Tongue (tissue), 2 donors: ENCODE data around the gene CFAP69. TPM values are rescaled to one million over a fixed set of nuclear protein-coding genes. Genes with fewer than 3 reads are reported as not detected.

ENCODE experiments used
- DNase-seq: peaks from one replicate; pipeline ENCODE4 v3.0.0-alpha.2; 2015
- total RNA-seq: library from RNA; depleted of rRNA; stranded (reverse); fragments of >200 nt; gene quantifications from one replicate; pipeline ENCODE4 v1.2.3, GENCODE V29; 2014

The CFAP69 gene, protein sequence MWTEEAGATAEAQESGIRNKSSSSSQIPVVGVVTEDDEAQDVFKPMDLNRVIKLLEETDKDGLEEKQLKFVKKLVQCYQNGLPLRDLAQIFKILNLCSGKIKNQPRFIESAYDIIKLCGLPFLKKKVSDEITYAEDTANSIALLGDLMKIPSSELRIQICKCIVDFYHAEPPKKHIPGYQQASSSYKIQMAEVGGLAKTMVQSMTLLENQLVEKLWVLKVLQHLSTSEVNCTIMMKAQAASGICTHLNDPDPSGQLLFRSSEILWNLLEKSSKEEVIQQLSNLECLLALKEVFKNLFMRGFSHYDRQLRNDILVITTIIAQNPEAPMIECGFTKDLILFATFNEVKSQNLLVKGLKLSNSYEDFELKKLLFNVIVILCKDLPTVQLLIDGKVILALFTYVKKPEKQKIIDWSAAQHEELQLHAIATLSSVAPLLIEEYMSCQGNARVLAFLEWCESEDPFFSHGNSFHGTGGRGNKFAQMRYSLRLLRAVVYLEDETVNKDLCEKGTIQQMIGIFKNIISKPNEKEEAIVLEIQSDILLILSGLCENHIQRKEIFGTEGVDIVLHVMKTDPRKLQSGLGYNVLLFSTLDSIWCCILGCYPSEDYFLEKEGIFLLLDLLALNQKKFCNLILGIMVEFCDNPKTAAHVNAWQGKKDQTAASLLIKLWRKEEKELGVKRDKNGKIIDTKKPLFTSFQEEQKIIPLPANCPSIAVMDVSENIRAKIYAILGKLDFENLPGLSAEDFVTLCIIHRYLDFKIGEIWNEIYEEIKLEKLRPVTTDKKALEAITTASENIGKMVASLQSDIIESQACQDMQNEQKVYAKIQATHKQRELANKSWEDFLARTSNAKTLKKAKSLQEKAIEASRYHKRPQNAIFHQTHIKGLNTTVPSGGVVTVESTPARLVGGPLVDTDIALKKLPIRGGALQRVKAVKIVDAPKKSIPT
- total RNA-seq: 8.0 TPM

DNA sequence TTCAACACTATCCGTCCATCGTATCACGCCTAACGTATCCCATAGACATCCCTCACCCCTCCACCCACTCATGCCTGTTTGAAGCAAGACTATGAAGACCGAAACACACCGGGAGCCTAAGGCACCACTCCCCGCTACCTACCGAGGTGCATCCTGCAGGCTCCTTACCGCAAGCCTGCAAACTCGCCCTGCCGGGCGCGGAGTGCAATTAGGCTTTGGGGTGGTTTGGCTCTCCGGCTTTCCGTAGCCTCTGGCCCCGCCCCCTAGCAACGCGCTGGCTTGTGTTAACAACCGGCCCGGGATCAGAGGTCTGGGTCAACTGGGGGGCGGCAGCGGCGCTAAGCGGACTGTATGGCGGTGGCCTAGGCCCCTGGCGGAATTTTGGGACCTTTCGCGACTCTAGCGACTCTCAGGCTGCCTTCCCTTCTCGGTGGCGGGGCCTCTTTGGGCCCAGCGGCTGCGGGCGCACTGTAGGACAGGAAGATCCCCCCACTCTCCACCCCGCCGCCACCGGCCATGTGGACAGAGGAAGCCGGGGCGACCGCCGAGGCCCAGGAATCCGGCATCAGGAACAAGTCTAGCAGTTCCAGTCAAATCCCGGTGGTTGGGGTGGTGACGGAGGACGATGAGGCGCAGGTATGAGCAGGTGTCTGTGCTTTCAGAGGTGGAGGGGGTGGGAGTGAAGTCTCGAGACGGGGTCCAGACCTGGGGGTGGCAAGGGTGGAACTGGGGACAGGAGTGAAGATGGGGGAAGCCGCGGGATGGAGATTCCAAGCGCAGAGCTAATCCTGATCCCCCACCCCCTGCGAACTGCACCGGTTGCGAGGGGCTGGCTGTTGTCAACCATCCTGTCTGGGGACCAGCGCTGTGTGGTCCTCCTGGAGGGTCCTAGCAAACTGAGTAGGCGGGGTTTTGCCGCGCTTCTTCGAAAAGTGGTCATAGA is at the start of gene CFAP69:
TSS of gene CFAP69 (plus strand) at position 266 of the 943 bp plus-strand sequence. CDS start at position 517, 251 bp downstream.
- DNase-seq: peak; percentile 95

DNA sequence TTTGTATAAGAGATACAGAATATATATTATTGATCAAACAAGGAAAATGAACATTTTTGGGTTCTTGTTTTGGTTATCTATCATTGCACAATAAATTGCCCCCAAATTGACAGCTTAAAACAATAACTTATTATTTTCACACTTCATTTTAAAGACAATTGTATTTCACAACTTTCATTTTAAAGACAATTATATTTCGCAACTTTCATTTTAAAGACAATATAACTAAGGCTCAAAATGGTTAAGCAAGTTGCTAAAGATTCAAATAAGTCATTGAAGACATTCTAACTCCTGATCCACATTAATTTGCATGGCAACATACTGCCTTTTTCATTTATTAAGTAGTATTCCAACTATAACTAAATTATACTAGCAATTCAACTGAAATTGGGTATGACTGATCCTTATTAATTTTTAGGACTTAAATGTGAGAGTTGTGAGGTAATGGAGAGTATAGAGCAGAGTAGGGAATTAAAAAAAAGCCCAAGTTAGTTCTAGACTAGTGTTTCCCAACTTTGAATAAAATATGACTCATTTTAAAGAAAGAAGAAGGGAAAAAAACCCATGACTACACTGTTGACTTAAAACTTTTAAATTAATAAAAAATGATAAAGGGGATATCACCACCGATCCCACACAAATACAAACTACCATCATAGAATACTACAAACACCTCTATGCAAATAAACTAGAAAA is 43.3 kb upstream of the CFAP69 start:
- no peak for DNase-seq

DNA sequence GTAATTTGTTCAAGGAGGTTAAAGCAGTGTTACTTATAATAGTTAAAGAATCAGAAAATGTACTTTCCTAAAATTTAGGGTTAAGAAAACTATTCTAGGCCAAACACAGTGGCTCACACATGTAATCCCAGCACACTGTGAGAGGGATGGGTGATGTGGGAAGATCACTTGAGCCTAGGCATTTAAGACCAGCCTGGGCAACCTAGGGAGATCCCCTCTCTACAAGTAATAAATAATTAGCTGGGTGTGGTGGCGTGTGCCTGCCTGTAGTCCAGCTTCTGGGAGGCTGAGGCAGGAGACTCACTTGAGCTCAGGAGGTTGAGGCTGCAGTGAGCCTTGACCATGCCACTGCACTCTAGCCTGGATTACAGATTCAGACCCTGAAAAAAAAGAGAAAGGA is 37.0 kb upstream of the CFAP69 start:
- DNase-seq: no peak

DNA sequence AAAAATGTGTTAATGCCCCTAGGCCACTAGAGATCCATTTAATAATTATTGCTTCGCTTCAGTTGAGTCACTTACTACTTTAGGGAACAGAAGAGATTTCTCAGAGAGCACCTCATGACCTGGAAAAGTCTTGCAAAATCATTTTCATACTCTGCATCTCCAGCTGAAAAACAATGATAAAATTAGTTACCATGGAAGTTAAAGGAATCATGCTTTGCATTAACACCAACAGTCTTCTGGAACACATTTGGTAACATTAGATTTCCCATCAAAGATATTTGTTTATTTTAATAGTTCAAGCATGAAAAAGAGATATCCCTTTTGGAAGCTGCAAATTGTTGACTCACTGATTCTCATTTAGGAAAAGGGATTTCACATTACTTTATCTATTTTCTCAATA is 35.2 kb upstream of the CFAP69 start:
- no peak for DNase-seq

DNA sequence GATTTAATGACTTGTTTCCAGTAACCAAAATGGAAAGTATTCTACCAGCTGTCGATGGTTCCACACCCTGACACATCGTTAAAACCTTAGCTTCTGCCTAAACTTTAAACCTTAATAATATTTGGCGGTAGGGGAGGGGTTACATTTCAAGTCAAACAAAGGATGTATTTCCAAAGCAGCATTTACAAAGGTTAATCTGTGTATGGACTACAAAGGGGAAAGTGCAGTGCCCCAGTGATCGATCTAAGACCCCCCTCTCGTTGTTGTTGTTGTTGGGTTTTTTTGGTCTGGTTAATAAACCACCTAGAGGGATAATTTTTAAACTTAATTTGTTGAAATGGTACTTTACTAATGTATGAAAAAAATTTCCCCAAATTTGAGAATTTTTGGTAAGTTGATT is 34.5 kb upstream of the CFAP69 start:
- no peak for DNase-seq

DNA sequence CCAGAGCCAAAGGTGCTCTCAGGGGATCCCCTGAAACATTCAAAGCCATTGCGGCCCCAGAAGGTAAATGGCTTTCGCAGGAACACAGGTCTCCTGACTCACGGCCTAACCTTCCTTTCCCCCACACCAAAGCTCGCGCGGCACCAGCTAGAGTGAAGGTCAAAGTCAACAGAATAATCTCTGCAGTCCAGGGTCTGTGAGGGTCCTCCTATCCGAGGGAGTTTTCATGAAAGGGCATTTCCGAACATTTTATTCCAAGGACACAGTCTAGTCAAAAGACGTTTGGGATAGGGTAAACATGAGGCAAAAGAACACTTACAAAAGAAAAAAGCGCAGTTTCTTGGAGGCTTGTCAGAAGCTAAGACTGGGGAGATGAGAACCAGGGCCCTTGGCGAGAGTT is 34.0 kb upstream of the CFAP69 start:
- DNase-seq: no peak

DNA sequence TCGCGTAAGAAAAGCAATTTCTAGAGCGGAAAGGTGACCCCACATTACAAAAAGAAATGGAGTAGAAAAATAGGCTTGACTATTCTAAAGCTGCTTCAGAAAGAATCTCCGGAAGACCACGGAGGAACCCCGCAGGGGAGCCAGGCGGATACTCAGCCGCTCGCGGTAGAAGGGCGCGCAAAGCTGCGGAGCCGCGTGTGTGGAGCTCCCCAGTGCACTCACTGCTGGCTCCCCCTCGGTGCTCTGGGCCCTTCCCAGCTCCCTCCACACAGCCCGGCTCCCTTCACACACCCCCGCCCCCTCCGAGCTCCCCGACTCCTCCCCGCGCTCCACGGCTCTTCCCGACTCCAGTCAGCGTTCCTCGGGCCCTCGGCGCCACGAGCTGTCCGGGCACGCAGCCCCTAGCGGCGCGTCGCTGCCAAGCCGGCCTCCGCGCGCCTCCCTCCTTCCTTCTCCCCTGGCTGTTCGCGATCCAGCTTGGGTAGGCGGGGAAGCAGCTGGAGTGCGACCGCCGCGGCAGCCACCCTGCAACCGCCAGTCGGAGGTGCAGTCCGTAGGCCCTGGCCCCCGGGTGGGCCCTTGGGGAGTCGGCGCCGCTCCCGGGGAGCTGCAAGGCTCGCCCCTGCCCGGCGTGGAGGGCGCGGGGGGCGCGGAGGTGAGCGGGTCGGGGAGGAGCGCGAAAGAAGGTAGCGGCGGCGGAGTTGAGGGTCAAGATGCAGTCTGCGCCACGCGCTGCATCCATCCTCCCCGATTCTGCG is 33.4 kb upstream of the CFAP69 start, which contains the start of gene STEAP2:
TSS of gene STEAP2 (plus strand) at position 350 of the 758 bp plus-strand sequence. CDS start 13,343 bp downstream, outside the sequence.
- peak; percentile 96 for DNase-seq

DNA sequence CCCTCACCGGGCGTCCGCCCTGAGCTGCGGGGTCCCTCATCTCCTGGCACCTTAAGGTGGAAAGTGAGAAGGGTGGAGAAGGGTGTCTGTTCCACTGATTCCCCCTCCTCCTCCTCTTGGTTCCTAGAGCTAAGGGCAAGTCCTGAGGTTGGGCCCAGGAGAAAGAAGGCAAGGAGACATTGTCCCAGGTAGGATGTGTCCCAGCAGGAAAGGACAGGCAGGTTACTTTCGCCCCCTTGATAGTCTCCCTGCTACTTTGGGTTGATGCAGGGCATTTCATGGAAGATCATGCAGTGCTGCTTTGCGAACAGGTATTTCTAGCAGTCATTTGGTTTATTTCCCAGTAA is 32.9 kb upstream of the CFAP69 start:
- no peak for DNase-seq

DNA sequence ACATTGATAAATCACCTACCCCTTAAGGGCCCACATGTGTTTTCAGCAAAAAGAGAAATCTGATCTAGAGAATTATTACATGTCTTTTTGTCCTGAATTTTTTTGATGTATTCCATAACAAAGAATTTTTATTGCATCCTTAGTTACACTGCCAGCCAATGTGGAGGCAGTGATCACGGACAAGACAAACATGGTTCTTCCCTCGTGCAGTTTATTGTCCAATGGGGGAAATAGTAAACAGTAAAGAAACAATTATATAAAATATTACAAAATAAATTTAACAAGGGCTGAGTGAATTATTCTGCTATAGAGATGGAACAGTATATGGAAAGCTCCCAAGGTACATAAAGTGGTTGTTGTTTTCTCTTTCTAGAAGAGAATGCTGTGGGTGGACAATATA is 31.5 kb upstream of the CFAP69 start:
- no peak for DNase-seq

DNA sequence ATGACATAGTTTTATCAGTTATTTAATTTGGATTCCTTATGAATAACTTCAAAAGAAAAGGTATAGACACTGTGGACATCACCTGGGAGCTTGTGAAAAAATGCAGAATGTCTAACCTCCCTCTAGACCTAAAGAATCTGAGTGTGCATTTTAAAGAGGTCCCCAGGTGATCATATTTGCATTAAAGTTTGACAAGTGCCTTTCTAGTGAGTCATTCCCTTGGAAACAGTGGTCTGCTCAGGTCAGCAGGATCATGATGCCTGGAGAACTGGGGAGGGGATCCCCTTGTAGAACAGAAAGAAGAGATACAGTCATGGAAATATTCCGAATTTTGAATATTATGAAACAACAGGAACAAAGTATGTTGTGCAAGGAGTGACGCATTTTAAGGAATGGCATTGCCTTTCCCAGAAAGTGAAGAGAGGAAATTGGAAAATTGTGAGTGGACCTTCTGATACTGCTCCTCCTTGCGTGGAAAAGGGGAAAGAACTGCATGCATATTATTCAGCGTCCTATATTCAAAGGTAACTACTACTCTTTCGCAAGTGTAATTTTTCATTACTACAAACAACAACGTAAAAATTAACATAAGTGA is 28.8 kb upstream of the CFAP69 start:
- DNase-seq: no peak

DNA sequence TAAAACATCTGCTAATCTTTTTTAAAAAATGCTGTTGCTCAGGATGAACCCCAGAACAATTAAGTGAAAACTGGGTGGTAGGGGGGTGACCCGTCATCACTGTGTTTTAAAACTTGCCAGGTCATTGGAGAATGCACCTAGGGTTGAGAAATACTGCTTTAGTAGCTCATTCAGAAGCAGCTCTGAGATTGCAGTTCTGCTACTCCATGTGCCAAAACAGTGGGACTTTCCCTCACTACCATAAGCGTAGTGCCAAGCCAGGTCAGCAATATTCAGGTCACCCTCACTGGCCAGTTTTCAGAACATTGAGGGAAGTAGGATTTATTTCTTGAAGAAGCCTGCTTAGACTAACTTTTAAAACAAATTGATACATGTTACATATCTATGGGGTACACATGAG is 28.2 kb upstream of the CFAP69 start:
- DNase-seq: no peak

DNA sequence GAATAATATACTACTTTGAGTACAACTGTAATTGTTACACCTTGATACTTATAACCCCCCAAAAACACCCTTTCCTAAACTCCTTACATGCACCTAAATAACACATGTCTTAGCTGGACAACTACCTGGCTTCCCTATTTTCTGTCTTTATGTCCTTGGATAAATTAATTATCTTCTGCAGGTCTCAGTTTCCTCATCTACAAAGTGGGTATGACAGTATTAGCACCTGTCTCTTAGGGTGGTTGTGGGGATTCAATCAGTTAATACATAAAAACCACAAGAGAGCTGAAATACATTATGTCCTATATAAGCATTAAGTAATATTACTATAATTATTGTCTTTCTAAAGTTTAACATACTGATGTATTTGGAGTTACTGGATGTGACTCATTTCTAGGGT is 22.6 kb upstream of the CFAP69 start:
- DNase-seq: no peak

DNA sequence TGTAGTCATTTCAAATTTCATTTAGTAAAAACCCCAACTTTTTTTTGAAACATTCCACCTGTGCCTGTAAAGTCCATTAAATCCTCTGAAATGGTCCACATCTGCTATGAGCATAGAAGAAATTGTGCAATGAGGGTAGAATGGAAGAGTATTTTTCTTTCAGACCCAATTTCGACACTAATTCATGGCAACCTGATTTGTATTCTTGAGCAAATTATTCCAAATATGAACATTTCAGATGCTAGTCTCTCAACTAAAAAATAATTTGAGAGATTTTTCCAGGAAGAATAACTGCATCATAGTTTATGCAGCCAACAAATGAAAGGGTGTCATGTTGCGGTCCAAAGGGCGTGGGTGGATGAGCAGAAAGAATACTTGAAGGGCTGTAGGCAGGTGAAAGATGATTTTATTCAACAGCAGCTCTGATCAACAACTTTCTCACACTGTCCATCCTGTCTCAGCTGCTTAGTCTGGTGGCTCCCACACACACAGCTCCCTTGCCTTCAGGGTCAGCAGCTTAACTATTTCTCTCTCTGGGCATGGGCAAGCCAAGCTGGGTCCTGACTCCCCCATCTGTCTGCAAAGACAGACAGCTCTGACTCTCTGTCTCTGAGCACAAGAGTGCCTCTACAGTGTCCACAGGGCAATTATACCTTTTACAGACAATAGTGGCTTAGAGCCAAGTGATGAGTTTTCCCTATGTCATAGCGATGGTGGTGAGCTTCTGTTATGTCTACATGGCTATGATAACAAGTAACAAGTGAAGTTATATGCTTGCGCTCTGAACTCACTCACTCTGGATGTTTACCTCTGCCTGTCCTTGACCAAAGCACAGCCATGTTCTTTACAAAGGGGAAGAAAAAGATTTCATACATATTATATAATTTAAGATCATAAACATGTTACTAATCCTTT is 21.9 kb upstream of the CFAP69 start:
- DNase-seq: peak; percentile 60

DNA sequence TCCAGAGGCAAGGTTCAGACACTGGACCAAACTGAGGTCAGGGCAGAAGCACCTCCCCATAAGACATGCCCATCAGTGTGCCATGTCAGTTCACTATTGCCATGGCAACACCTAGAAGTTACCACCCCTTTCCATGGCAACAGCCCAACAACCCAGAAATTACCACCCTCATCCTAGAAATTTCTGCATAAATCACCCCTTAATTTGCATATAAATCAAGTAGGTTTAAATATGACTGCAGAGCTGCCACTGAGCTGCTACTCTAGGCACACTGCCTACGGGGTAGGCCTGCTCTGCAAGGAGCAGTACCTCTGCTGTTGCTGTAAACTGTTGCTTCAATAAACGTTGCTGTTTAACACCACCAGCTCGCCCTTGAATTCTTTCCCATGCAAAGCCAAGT is 20.8 kb upstream of the CFAP69 start:
- no peak for DNase-seq

DNA sequence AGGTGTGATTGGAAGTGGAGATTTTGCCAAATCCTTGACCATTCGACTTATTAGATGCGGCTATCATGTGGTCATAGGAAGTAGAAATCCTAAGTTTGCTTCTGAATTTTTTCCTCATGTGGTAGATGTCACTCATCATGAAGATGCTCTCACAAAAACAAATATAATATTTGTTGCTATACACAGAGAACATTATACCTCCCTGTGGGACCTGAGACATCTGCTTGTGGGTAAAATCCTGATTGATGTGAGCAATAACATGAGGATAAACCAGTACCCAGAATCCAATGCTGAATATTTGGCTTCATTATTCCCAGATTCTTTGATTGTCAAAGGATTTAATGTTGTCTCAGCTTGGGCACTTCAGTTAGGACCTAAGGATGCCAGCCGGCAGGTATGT is 19.8 kb upstream of the CFAP69 start:
- no peak for DNase-seq

DNA sequence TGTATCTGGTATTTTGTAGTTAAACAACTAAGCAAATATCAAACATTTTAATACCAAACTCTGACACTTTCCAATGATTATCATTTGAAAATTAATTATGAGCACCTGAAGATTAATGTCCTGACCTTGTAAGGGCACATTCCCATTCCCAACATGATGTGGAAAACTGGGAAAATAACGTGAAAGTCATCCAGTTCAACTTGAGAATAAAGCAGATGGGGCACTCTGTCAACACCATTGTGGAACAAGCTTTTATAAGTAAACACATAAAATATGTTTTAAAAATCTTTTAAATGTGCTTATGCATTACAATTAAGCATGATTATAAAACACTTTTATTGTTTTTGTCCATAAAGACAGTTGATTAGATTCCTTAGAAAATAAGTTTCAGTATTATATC is 19.4 kb upstream of the CFAP69 start:
- DNase-seq: no peak

DNA sequence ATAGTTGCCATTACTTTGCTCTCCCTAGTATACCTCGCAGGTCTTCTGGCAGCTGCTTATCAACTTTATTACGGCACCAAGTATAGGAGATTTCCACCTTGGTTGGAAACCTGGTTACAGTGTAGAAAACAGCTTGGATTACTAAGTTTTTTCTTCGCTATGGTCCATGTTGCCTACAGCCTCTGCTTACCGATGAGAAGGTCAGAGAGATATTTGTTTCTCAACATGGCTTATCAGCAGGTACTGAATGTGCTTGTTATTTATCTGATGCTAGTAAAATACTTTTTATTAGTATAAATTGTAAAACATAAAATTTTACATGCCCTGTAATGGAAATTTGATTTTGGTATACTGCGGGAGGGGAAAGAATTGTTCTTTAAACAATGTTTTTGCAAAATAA is 17.7 kb upstream of the CFAP69 start:
- DNase-seq: no peak

DNA sequence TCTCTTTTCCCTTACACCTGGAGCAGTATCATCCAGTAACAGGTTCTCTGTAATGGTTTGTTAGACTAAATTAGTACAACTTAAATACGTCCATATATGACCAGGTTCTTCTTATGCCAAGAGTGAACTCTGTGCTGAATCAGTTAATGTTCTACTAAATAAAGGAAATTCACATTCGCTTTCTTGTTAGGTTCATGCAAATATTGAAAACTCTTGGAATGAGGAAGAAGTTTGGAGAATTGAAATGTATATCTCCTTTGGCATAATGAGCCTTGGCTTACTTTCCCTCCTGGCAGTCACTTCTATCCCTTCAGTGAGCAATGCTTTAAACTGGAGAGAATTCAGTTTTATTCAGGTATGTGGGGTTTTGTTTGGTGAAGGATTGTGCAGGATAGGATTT is 15.3 kb upstream of the CFAP69 start:
- no peak for DNase-seq

DNA sequence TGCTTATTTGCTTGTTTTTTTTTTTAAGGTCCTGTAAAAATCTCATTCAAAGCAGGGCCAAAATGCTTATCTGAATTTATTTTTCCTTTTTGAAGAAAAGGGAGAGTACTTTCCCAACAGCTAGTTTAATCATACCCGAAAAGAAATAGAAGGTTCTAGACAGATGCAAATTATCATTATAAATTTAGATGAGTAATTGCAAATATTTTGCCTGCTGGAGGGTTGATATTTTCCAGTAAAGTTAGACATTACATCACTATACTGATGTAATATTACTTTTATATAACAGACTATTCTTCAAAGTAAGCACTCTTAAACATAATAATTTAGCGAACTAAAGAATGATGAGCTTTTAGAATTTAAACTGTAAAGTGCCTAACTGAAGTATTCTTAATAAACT is 14.1 kb upstream of the CFAP69 start:
- DNase-seq: no peak
